GM12865 (cell line): ENCODE results near the gene FIGNL2.
A peak's percentile ranks its signal among the peaks of the same experiment; 100 is the strongest.
"Not testable (repeated sequence)": the region's sequence is repeated elsewhere in the genome, so short reads cannot be mapped to it uniquely, and the experiment has no call there.

Experiments
- DNase-seq: peaks from one replicate; pipeline ENCODE4 v3.0.0; 2010; ENCODE audit warnings: low read depth
- H3K4me3 ChIP-seq: 2 replicates; pipeline ENCODE4 v1.5.1; 2011; ENCODE audit warnings: mild to moderate bottlenecking, low read depth, low read length, control low read depth
- TF ChIP-seq, protein P1 (sequence below): IDR thresholded peaks from 2 replicates; pipeline ENCODE4 v1.5.1; 2011; ENCODE audit warnings: low read length, control low read depth, low read depth, inconsistent platforms; ENCODE audit not compliant: insufficient read depth; ENCODE audit errors: missing control alignments

Gene FIGNL2

DNA sequence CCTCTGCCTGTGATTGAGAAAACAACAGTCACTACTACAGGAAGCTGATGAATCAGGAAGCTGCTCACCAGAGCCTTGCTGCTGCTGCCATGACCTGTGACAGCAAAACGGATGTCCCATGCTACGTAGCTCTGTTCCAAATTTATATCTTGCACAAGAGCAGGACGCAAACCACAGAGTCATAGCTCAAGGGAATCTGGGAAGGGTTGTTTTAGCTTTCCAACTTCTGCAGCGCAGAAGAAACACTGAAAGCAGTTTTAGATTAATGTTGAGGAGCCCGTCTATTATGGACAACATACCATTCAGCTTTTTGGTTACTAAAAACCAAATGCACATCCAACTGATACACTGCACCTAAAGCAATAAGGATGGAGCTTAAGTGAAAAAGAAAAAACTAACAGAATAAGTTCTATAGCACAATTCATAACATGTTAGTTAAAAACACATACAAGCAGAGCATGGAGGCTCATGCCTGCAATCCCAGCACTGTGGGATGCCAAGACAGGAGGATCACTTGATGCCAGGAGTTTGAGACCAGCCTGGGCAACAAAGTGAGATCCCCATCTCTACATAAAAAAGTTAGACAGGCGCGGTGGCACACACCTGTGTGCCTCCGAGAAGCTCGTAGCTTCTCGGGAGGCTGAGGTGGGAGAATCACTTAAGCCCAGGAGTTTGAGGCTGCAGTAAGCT is 37.6 kb upstream of the FIGNL2 start:
- DNase-seq = peak; percentile 20
- H3K4me3 ChIP-seq = no peak overlapping the region
- TF ChIP-seq, protein P1, sequence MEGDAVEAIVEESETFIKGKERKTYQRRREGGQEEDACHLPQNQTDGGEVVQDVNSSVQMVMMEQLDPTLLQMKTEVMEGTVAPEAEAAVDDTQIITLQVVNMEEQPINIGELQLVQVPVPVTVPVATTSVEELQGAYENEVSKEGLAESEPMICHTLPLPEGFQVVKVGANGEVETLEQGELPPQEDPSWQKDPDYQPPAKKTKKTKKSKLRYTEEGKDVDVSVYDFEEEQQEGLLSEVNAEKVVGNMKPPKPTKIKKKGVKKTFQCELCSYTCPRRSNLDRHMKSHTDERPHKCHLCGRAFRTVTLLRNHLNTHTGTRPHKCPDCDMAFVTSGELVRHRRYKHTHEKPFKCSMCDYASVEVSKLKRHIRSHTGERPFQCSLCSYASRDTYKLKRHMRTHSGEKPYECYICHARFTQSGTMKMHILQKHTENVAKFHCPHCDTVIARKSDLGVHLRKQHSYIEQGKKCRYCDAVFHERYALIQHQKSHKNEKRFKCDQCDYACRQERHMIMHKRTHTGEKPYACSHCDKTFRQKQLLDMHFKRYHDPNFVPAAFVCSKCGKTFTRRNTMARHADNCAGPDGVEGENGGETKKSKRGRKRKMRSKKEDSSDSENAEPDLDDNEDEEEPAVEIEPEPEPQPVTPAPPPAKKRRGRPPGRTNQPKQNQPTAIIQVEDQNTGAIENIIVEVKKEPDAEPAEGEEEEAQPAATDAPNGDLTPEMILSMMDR = no peak

DNA sequence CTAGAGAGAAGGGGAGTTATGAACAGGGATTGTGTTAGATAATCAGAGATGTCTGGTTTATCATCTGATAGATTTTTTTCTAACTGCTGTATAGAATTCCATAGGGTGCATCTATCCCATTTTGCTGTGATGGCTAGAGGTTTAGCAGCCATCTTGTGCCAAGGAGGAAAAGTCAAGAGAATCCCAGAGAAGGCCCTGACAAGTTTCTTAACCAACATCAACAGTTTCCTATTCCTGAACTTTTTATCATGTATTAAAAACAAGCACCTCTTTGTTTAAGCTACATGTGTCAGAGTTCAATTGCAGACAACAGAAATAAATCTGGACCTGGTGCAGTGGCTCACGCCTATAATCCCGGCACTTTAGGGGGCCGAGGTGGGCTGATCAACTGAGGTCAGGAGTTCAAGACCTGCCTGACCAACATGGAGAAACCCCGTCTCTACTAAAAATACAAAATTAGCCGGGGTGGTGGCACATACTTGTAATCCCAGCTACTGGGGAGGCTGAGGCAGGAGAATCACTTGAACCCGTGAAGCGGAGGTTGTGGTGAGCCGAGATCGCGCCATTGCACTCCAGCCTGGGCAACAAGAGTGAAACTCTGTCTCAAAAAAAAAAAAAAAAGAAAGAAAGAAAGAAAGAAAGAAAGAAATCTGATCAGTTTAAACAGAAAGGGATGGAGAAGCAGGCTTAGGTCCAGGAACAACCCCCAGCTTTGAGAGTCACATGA is 36.9 kb upstream of the FIGNL2 start:
- H3K4me3 ChIP-seq, DNase-seq: not testable (repeated sequence)

DNA sequence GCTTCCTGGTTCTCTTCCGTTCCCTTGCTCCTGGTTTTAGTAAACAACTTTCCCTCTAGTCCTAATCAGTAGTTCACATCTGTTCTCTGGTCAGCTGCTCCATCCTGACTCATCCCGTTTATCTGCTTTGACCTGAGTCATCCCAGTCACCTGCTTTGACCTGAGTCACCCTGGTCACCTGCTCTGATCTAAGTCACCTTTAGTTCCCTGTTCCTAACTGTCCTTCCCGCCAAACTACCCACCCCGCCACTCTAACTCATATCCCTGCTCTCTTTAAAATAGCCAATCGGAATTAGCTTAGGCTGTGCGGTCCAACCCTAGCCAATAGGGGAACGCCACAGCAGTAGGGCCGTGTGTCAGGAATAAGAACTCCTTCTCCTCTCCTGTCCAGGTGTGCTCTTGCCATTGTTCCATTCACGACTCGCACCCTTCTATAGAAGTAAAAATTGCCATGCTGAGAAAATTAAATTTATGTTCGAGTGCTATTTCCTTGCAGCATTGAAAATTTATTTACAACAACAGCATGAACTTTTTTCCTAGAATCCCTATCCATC is 36.2 kb upstream of the FIGNL2 start:
- DNase-seq = no peak
- TF ChIP-seq, protein P1 = no peak
- no peak overlapping the region for H3K4me3 ChIP-seq

DNA sequence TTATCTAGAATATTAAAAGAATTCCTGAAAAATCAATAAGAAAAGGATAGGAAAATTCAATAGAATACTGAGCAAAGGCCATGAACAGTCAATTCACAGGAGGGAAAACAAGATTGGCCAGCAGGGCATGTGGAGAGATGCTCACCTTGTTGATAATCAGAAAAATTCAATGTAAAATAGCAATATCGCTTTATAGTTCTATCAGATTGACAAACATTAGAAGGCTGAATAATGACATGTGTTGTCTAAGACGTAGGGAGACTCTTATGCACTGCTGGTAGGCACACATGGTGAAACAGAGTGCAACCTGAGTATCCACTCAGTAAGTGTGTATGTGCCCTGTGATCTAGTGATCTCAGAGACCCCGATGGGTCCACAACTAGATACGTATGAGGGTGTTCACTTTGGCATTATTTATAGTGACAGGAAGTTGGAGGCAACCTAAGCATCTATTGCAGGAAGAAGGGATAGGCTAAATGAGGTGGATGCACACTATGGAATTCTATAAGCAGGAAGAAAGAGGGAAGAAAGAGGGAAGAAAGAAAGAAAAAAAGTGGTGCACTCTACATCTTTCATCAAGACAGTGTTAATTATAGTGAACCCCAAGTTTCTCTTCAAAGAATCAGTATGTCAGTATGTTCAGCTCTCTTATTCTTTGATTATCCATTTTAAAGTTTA is 35.6 kb upstream of the FIGNL2 start:
- DNase-seq = no peak
- TF ChIP-seq, protein P1 = no peak
- H3K4me3 ChIP-seq = no peak overlapping the region

DNA sequence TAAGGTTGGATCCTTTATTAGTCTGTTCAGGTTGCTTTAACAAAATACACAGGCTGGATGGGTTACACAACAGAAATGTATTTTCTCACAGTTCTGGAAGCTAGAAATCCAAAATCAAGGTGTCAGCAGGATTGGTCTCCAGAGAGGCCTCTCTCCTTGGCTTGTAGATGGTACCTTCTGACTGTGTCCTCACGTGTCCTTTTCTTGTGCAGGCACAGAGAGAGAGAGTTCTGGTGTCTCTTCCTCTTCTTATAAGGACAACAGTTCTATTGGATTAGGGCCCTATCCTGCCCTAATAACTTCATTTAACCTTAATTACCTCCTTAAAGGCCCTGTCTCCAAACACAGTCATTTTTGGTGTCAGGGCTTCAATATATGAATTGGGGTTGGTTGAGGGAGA is 34.8 kb upstream of the FIGNL2 start:
- DNase-seq = no peak
- H3K4me3 ChIP-seq = no peak overlapping the region
- TF ChIP-seq, protein P1 = no peak

DNA sequence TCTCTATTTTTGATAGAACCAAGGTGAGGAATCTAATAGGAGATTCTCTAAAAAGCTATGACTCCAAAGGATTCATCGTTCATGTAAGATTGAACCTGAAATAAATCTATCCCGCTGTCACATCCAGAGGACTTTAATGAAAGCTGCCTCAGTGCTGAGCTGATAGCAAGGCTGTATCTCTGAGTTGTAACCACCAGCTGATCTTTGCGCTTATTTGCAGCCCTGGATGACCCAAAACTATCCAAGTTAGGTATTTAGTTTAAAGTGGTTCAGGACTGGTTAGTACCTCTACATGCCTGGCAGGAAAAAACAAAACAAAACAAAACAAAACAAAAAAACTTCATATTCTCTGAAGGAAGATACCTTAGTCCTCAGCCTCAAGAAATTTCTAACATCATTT is 30.6 kb upstream of the FIGNL2 start:
- no peak for DNase-seq
- no peak overlapping the region for H3K4me3 ChIP-seq
- TF ChIP-seq, protein P1 = no peak

DNA sequence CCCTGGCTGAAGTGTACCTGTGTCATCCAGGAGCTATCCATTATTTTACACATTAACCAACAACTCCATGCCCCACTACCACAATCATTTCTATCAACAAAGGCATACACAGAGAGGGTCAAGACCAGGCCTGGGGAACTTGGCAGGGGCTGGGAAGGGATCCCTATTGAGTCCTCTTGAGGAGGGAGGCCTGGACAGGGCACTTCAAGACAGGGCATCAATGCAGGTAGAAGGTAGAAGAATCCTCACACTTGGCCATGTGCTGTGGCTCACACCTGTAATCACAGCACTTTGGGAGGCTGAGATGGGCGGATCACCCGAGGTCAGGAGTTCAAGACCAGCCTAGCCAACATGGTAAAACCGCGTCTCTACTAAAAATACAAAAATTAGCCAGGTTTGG is 26.0 kb upstream of the FIGNL2 start:
- TF ChIP-seq, protein P1 = no peak
- H3K4me3 ChIP-seq = no peak overlapping the region
- no peak for DNase-seq
